ENCODE measurements around the gene AP5B1. TPM values are rescaled to one million over a fixed set of nuclear protein-coding genes. Genes with fewer than 3 reads are reported as not detected.

The AP5B1 gene, protein sequence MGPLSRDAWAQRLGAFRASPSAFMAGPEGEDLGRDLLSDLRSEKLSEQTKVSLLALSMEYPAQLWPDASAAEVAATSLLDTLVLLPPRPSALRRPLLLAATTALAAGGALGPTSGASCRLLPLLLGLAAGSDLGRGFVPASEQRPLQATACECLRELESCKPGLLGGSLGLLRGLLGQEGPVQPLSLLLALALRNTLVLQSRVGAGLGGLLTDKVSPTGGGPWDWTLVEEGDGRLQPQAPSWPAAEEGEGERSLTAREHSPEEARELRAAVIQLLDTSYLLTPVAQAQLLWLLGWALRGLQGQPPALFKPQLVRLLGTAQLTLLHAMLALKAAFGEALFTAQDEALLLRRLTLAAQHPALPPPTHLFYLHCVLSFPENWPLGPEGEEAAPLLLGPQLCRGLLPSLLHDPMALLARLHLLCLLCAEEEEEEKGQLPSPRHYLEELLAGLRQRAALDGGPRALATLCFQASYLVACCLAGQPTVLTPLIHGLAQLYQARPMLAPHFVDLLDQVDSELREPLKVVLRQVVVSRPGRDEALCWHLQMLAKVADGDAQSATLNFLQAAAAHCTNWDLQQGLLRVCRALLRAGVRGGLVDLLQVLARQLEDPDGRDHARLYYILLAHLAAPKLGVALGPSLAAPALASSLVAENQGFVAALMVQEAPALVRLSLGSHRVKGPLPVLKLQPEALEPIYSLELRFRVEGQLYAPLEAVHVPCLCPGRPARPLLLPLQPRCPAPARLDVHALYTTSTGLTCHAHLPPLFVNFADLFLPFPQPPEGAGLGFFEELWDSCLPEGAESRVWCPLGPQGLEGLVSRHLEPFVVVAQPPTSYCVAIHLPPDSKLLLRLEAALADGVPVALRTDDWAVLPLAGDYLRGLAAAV
- total RNA-seq (2014; rRNA removed; shearing (Covaris generic)) (12.5 and 16.1 TPM in 2 replicates), polyA plus RNA-seq (2016; fragmentation: Nextera tagmentation; extraction: Ambion mirVana) (3.1 TPM in 2 replicates)
- long read RNA-seq, full-length matches to known transcripts = 1 of 4 reads
- long read RNA-seq, partial matches to known transcripts = 0 of 4 reads
- long read RNA-seq, other reads (novel, unspliced or antisense) = 3 of 4 reads

DNA sequence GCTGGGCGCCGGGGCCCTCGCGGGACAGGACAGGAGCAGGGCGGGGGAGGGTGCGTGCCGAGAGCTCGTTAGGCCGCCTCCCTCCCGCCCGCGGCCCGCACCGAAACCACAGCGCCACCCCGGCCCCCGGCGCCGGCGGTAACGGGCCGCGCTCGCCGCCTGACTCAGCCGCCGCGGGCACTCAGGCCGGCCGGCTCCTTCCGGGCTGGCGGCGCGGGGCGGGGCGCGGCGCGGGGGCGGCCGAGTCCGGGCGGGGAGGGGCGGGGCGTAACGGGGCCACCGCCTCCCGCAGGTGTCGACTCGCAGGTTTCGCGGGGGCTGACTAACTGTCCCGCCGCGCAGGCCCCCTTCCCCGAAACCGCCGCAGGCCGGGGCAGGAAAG, at the start of gene AP5B1:
Gene AP5B1 (minus strand): TSS at position 207 of the 382 bp plus-strand sequence. CDS start 385 bp downstream, outside the sequence.
- Histone ChIP-seq H2AFZ (peak within 1 kb of the TSS; percentile 85), H4K20me1 (replicated peaks; ENCODE audit: insufficient read depth) (no peaks in the 10 kb centered on the region), H3F3A (replicated peaks; ENCODE audit: low read depth) (0 out of 2 replicates have a peak, but pooled peaks cover 5% of the 10 kb centered on the region), H3K9me2 (ENCODE audit: insufficient read depth) (no peaks in the 10 kb centered on the region), H3K27ac (ENCODE audit: low read depth) (no peak within 1 kb of the TSS), H3K36me3 (ENCODE audit: insufficient read depth) (no peaks in the 10 kb centered on the region), H3K79me2 (replicated peaks; ENCODE audit: insufficient read depth) (no peaks in the 10 kb centered on the region), H3K4me3 (peak within 1 kb of the TSS; percentile 71), H3K27me3 (ENCODE audit: insufficient read depth) (peaks cover 47% of the 10 kb centered on the region), H3K4me2 (peak within 1 kb of the TSS; percentile 83), H3K4me1 (ENCODE audit: insufficient read depth) (peaks cover 5% of the 10 kb centered on the region; the same call in 1 of the 2 replicates)
- peak; percentile 64 for DNase-seq (ENCODE audit: low spot score)
- H3K36me3 Mint-ChIP-seq (ENCODE audit: low read depth) = peaks cover 3% of the 10 kb centered on the region; the same call in 1 of the 3 replicates
- H3K27ac Mint-ChIP-seq = no peak within 1 kb of the TSS
- H3K9me3 Mint-ChIP-seq = no peaks in the 10 kb centered on the region; the same call in 2 of the 3 replicates
- ATAC-seq = peak; percentile 17
- peaks cover 45% of the 10 kb centered on the region for H3K27me3 Mint-ChIP-seq (ENCODE audit: insufficient read depth, low read depth, poor library complexity)
- peaks cover 19% of the 10 kb centered on the region for H3K4me1 Mint-ChIP-seq
- H3K4me3 Mint-ChIP-seq = peak within 1 kb of the TSS; percentile 83
- TF ChIP-seq EZH2 (IDR thresholded peaks at IDR 0.05; ENCODE audit: low read depth, unreplicated experiment) (no peak), STAT1 (IDR thresholded peaks at IDR 0.05; ENCODE audit: unreplicated experiment) (no peak), EZH2phosphoT487 (IDR thresholded peaks at IDR 0.05; ENCODE audit: unreplicated experiment) (no peak), POLR2AphosphoS5 (IDR thresholded peaks at IDR 0.05; ENCODE audit: low read depth) (no peak), ZNF114 (CRISPR knock-in tag; IDR thresholded peaks at IDR 0.05) (no peak), CREB1 (CRISPR knock-in tag; IDR thresholded peaks at IDR 0.05; ENCODE audit: low read depth) (no peak), ZNF331 (CRISPR knock-in tag; IDR thresholded peaks at IDR 0.05; ENCODE audit: low read depth) (no peak), JUNB (IDR thresholded peaks at IDR 0.05; ENCODE audit: unreplicated experiment) (no peak), NANOG (IDR thresholded peaks at IDR 0.05; ENCODE audit: borderline replicate concordance) (no peak)
- TF ChIP-seq, protein P1, sequence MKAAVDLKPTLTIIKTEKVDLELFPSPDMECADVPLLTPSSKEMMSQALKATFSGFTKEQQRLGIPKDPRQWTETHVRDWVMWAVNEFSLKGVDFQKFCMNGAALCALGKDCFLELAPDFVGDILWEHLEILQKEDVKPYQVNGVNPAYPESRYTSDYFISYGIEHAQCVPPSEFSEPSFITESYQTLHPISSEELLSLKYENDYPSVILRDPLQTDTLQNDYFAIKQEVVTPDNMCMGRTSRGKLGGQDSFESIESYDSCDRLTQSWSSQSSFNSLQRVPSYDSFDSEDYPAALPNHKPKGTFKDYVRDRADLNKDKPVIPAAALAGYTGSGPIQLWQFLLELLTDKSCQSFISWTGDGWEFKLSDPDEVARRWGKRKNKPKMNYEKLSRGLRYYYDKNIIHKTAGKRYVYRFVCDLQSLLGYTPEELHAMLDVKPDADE (IDR thresholded peaks at IDR 0.05) = no peak
- TF ChIP-seq, protein P2, sequence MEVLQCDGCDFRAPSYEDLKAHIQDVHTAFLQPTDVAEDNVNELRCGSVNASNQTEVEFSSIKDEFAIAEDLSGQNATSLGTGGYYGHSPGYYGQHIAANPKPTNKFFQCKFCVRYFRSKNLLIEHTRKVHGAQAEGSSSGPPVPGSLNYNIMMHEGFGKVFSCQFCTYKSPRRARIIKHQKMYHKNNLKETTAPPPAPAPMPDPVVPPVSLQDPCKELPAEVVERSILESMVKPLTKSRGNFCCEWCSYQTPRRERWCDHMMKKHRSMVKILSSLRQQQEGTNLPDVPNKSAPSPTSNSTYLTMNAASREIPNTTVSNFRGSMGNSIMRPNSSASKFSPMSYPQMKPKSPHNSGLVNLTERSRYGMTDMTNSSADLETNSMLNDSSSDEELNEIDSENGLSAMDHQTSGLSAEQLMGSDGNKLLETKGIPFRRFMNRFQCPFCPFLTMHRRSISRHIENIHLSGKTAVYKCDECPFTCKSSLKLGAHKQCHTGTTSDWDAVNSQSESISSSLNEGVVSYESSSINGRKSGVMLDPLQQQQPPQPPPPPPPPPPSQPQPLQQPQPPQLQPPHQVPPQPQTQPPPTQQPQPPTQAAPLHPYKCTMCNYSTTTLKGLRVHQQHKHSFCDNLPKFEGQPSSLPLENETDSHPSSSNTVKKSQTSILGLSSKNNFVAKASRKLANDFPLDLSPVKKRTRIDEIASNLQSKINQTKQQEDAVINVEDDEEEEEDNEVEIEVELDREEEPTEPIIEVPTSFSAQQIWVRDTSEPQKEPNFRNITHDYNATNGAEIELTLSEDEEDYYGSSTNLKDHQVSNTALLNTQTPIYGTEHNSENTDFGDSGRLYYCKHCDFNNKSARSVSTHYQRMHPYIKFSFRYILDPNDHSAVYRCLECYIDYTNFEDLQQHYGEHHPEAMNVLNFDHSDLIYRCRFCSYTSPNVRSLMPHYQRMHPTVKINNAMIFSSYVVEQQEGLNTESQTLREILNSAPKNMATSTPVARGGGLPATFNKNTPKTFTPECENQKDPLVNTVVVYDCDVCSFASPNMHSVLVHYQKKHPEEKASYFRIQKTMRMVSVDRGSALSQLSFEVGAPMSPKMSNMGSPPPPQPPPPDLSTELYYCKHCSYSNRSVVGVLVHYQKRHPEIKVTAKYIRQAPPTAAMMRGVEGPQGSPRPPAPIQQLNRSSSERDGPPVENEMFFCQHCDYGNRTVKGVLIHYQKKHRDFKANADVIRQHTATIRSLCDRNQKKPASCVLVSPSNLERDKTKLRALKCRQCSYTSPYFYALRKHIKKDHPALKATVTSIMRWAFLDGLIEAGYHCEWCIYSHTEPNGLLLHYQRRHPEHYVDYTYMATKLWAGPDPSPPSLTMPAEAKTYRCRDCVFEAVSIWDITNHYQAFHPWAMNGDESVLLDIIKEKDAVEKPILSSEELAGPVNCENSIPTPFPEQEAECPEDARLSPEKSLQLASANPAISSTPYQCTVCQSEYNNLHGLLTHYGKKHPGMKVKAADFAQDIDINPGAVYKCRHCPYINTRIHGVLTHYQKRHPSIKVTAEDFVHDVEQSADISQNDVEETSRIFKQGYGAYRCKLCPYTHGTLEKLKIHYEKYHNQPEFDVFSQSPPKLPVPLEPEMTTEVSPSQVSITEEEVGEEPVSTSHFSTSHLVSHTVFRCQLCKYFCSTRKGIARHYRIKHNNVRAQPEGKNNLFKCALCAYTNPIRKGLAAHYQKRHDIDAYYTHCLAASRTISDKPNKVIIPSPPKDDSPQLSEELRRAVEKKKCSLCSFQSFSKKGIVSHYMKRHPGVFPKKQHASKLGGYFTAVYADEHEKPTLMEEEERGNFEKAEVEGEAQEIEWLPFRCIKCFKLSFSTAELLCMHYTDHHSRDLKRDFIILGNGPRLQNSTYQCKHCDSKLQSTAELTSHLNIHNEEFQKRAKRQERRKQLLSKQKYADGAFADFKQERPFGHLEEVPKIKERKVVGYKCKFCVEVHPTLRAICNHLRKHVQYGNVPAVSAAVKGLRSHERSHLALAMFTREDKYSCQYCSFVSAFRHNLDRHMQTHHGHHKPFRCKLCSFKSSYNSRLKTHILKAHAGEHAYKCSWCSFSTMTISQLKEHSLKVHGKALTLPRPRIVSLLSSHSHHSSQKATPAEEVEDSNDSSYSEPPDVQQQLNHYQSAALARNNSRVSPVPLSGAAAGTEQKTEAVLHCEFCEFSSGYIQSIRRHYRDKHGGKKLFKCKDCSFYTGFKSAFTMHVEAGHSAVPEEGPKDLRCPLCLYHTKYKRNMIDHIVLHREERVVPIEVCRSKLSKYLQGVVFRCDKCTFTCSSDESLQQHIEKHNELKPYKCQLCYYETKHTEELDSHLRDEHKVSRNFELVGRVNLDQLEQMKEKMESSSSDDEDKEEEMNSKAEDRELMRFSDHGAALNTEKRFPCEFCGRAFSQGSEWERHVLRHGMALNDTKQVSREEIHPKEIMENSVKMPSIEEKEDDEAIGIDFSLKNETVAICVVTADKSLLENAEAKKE (CRISPR knock-in tag; IDR thresholded peaks at IDR 0.05) = no peak
- TF ChIP-seq, protein P3, sequence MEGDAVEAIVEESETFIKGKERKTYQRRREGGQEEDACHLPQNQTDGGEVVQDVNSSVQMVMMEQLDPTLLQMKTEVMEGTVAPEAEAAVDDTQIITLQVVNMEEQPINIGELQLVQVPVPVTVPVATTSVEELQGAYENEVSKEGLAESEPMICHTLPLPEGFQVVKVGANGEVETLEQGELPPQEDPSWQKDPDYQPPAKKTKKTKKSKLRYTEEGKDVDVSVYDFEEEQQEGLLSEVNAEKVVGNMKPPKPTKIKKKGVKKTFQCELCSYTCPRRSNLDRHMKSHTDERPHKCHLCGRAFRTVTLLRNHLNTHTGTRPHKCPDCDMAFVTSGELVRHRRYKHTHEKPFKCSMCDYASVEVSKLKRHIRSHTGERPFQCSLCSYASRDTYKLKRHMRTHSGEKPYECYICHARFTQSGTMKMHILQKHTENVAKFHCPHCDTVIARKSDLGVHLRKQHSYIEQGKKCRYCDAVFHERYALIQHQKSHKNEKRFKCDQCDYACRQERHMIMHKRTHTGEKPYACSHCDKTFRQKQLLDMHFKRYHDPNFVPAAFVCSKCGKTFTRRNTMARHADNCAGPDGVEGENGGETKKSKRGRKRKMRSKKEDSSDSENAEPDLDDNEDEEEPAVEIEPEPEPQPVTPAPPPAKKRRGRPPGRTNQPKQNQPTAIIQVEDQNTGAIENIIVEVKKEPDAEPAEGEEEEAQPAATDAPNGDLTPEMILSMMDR (conservative IDR thresholded peaks at IDR 0.05; ENCODE audit: low read depth in 2 of 2) = no peak

Measured in GM23338 (cell line).